Measurements from ENCODE around the gene GSN. TPM values are rescaled to one million over a fixed set of nuclear protein-coding genes. Genes with fewer than 3 reads are reported as not detected.

The GSN gene
- polyA plus RNA-seq, 5 donors = 40.8 to 67.9 (median 49.2) TPM

DNA sequence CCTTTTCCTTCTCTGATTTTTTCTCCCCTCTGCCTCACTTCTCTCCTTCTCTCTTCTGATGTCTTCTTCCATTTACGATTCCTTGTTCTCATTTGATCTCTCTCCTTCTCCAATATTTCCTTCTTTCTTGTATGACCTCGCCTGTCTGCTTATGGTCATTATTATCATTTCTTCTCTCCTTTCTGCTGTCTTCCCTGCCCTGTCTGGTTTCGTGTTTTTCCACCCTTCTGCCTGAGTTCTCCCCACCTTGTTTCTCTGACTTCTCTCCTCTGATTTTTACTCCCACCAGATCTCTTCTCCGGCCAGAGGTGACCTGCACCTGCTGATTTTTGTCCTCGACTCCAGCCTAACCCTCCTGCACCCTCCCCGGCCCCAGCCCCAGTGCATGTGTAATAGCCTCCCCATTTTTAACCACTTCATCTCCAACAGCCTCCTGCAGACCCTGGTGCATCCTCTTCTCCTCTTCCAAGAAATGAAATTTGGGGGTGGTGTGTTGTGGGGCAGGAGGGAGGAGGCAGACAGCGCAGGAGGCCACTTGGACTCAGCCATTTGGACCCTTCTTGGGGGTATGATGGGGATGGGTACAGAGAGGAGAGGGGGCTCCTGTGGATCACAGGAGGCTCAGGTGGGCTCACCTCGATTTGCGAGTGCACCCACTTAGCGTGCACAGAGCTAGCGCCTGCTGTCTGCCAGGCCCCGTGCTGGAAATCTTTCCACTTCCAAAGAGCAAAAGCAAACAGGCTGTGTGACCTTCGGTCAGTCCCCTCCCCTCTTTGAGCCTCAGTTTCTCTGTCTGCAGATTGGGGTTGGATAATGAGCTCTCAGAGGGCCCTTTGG, 32.5 kb downstream of the GSN start:
- no peak for DNase-seq

- no peak for DNase-seq
These were observed 33.9 kb downstream of the GSN start for GRCh38 chr9:121301881-121302286.

GRCh38 chr9:121302341-121302740, 34.4 kb downstream of the GSN start:
- no peak for DNase-seq

DNA sequence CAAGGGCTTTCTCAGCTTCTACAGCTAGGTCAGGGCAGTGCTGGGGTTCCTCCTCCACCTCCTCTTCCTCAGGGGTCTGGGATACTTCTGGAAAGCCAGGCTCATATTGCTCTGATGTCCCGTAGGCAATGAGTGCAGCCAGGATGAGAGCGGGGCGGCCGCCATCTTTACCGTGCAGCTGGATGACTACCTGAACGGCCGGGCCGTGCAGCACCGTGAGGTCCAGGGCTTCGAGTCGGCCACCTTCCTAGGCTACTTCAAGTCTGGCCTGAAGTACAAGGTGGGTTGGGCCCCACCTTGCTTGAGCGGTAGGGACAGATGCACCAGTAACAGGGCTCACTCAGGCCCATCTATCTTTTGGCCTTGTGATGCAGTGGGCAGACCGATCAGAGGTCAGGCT, 34.8 kb downstream of the GSN start:
- no peak for DNase-seq

- no peak for DNase-seq
These were observed 35.8 kb downstream of the GSN start for GRCh38 chr9:121303456-121304451.

- no peak for DNase-seq
These were observed 36.7 kb downstream of the GSN start for GRCh38 chr9:121304707-121305106.

GRCh38 chr9:121305269-121305994, 37.5 kb downstream of the GSN start:
- no peak for DNase-seq

DNA sequence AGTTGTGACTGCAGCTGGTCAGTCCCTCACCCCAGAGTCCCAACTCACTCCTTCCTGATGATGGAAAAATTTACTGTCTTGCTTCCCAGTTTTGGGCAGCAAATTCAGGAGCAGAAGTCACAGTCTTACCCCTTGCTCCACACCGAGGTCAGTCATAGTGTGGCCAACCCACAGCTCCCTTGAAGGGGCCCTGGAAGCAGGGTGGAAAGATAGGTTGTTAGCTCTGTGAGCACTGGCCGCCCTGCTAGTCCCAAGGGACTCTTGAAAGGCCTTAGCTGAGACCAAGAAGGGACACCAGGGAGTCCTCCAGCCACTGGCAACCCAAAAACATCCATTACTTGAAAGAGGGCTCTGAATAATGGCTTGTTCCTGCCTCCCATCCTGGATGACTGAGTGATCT, 40.0 kb downstream of the GSN start:
- no peak for DNase-seq

GRCh38 chr9:121308765-121309164, 40.8 kb downstream of the GSN start:
- DNase-seq = no peak

DNA sequence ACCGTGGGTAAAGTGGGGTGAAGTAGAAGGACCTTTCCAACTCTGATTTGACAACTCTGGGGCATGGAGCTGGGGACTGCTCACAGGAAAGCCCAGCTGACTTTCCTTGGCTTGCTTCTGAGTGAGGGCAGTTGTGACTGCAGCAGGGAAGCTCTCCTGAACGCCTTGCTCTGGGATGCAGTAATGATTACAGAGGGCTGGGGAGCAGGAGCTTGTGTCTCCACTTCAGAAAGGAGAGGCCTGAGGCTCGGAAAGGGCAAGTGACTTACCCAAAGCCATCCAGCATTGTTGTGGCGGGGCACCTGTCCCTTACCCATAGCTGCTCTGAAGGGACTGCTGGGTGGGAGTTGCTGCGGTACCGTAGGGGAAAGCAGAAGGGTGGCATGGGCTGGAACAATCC, 41.2 kb downstream of the GSN start:
- no peak for DNase-seq

GRCh38 chr9:121309833-121310425, 42.0 kb downstream of the GSN start:
- DNase-seq = no peak

GRCh38 chr9:121310571-121310970, 42.6 kb downstream of the GSN start:
- DNase-seq = no peak

DNA sequence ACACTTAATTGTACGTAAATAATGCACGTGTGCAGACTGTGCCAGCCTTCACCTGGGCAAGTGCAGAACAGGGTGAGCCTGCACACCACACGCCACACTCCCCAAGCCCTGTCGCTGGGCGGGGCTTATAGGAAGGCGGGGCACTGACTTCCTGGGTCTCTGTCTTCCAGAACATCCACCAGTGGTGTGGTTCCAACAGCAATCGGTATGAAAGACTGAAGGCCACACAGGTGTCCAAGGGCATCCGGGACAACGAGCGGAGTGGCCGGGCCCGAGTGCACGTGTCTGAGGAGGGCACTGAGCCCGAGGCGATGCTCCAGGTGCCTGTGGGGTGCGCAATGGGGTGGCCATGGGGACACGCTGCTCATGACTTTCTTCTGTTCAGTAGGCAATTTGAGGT, 44.2 kb downstream of the GSN start:
- DNase-seq = no peak

- DNase-seq = no peak
These were observed 45.6 kb downstream of the GSN start for GRCh38 chr9:121313458-121314152.

GRCh38 chr9:121316378-121316777, 48.4 kb downstream of the GSN start:
- no peak for DNase-seq

- DNase-seq = no peak
These were observed 49.0 kb downstream of the GSN start for GRCh38 chr9:121316852-121317373.

GRCh38 chr9:121317737-121318630, 50.0 kb downstream of the GSN start:
- no peak for DNase-seq

GRCh38 chr9:121318631-121319382, 50.8 kb downstream of the GSN start:
- DNase-seq = no peak

DNA sequence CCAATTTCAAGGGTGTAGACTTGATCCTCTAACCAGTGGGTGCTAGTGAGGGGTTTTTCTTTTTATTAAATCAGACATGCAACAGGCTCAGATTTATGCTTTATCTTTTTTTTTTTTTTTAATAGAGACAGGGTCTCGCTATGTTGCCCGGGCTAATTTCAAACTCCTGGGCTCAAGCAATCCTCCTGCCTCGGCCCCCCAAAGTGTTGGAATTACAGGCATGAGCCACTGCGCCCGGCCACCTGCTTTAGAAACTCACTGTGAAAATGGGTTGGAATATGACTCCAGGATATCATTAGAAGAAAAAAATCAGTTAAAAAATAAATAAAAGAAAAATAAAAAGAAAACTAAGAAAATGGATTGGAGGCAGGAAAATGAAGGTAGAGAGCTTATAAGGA, 51.4 kb downstream of the GSN start:
- no peak for DNase-seq
